OCI-LY1 (cell line): ENCODE data around the gene SPACDR.
"Not testable (repeated sequence)": the region's sequence is repeated elsewhere in the genome, so short reads cannot be mapped to it uniquely, and the experiment has no call there.

Experiments
- H2AFZ ChIP-seq: fragments of 200-600 bp; sonication (generic), shearing (Covaris generic); 2 replicates; pipeline ENCODE4 v1.6.0; 2014; ENCODE audit warnings: antibody characterized with exemption, mild to moderate bottlenecking, low read length
- H3F3A ChIP-seq: fragments of 200-600 bp; sonication (generic), shearing (Covaris generic); 2 replicates; pipeline ENCODE4 v1.6.0; 2014; ENCODE audit warnings: mild to moderate bottlenecking, antibody characterized with exemption, low read length, moderate library complexity; ENCODE audit not compliant: insufficient read depth
- H3K27ac ChIP-seq: fragments of 200-600 bp; sonication (generic); 2 replicates; pipeline ENCODE4 v1.5.1; 2014; ENCODE audit warnings: low read length, mixed run types, mild to moderate bottlenecking, low read depth; ENCODE audit not compliant: poor library complexity, severe bottlenecking
- H3K27me3 ChIP-seq: fragments of 200-600 bp; sonication (generic); 2 replicates; pipeline ENCODE4 v1.6.0; 2014; ENCODE audit warnings: antibody characterized with exemption, mild to moderate bottlenecking, low read length, moderate library complexity; ENCODE audit not compliant: insufficient read depth
- H3K36me3 ChIP-seq: fragments of 200-600 bp; sonication (generic); 2 replicates; pipeline ENCODE4 v1.6.1; 2014; ENCODE audit warnings: mild to moderate bottlenecking, antibody characterized with exemption, low read length, moderate library complexity, mixed read lengths; ENCODE audit not compliant: insufficient read depth
- H3K4me1 ChIP-seq: fragments of 200-600 bp; sonication (generic); 2 replicates; pipeline ENCODE4 v1.5.1; 2014; ENCODE audit warnings: mild to moderate bottlenecking, low read length, moderate library complexity; ENCODE audit not compliant: insufficient read depth, severe bottlenecking
- H3K4me2 ChIP-seq: fragments of 200-600 bp; sonication (generic), shearing (Covaris generic); 2 replicates; pipeline ENCODE4 v1.6.1; 2014; ENCODE audit warnings: low read length
- H3K4me3 ChIP-seq: fragments of 200-600 bp; sonication (generic); 2 replicates; pipeline ENCODE4 v1.5.1; 2014; ENCODE audit warnings: low read length, low read depth, mild to moderate bottlenecking, mixed read lengths; ENCODE audit not compliant: poor library complexity, severe bottlenecking
- H3K79me2 ChIP-seq: fragments of 200-600 bp; shearing (Covaris generic); 2 replicates; pipeline ENCODE4 v1.6.1; 2016; ENCODE audit warnings: mixed run types, low read length, mixed read lengths; ENCODE audit not compliant: insufficient read depth
- H3K9ac ChIP-seq: fragments of 200-600 bp; sonication (generic), shearing (Covaris generic); 2 replicates; pipeline ENCODE4 v1.6.1; 2014; ENCODE audit warnings: mild to moderate bottlenecking, low read length, mixed read lengths
- H3K9me2 ChIP-seq: fragments of 200-600 bp; sonication (generic), shearing (Covaris generic); 2 replicates; pipeline ENCODE4 v1.6.1; 2014; ENCODE audit warnings: low read depth, mild to moderate bottlenecking, low read length, mixed read lengths
- H3K9me3 ChIP-seq: fragments of 200-600 bp; shearing (Covaris generic); 2 replicates; pipeline ENCODE4 v1.6.1; 2014; ENCODE audit warnings: low read length, mixed read lengths
- H4K20me1 ChIP-seq: fragments of 200-600 bp; sonication (generic), shearing (Covaris generic); 2 replicates; pipeline ENCODE4 v1.6.0; 2016; ENCODE audit warnings: mild to moderate bottlenecking, low read length; ENCODE audit not compliant: insufficient read depth
- EZH2 ChIP-seq: fragments of 200-600 bp; sonication (generic), shearing (Covaris generic); IDR thresholded peaks from 2 replicates; pipeline ENCODE4 v1.8.0; 2017; ENCODE audit warnings: borderline replicate concordance, mixed run types, mild to moderate bottlenecking, antibody characterized with exemption, low read length, moderate library complexity, mixed read lengths
- TF ChIP-seq, protein P1 (sequence below): fragments of 200-600 bp; sonication (generic), shearing (Covaris generic); IDR thresholded peaks from 2 replicates; pipeline ENCODE4 v1.5.1; 2017; ENCODE audit warnings: mild to moderate bottlenecking, antibody characterized with exemption, low read length, moderate library complexity, mixed read lengths

SPACDR gene

DNA sequence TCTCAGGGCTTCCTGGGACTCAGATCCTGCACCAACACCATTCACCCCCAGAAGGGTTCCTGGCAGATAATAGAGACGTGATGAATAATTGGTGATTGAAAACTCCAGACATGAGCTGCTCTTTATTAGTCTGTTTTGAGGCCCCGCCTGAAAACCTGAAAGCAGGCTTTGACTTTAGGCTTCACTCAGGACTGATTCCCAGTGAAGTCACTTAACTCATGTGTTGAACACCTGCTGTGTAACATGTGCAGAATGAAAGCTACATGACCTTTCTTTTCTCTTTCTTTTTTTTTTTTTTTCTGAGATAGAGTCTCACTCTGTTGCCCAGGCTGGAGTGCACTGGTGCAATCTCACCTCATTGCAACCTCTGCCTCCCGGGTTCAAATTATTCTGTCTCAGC lies 8.9 kb downstream of the SPACDR start:
- Histone ChIP-seq H3K36me3 (no peaks in the 10 kb centered on the region), H2AFZ (no peak overlapping the region), H3K4me1 (peaks cover 5% of the 10 kb centered on the region), H3K27me3 (peaks cover 3% of the 10 kb centered on the region; the same call in 1 of the 2 replicates), H3K4me2 (no peak overlapping the region), H3K27ac (no peak overlapping the region), H3K9ac (no peak overlapping the region), H3K9me2 (no peaks in the 10 kb centered on the region), H4K20me1 (no peaks in the 10 kb centered on the region), H3K4me3 (no peak overlapping the region), H3K79me2 (no peaks in the 10 kb centered on the region), H3F3A (no peaks in the 10 kb centered on the region), H3K9me3 (no peaks in the 10 kb centered on the region)
- TF ChIP-seq EZH2 = no peak
- TF ChIP-seq, protein P1, sequence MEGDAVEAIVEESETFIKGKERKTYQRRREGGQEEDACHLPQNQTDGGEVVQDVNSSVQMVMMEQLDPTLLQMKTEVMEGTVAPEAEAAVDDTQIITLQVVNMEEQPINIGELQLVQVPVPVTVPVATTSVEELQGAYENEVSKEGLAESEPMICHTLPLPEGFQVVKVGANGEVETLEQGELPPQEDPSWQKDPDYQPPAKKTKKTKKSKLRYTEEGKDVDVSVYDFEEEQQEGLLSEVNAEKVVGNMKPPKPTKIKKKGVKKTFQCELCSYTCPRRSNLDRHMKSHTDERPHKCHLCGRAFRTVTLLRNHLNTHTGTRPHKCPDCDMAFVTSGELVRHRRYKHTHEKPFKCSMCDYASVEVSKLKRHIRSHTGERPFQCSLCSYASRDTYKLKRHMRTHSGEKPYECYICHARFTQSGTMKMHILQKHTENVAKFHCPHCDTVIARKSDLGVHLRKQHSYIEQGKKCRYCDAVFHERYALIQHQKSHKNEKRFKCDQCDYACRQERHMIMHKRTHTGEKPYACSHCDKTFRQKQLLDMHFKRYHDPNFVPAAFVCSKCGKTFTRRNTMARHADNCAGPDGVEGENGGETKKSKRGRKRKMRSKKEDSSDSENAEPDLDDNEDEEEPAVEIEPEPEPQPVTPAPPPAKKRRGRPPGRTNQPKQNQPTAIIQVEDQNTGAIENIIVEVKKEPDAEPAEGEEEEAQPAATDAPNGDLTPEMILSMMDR = no peak

DNA sequence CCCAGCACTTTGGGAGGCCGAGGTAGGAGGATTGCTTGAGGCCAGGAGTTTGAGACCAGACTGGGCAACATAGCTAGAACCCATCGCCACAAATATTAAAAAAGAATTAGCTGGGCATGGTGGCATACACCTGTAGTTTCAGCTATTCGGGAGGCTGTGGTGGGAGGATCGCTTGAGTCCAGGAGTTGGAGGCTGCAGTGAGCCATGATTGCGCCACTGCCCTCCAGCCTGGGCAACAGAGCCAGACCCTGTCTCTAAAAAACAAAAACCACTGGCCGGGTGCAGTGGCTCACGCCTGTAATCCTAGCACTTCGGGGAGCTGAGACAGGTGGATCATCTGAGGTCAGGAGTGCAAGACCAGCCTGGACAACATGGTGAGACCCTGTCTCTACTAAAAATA lies 10.2 kb downstream of the SPACDR start:
- not testable (repeated sequence) for H3K4me2 ChIP-seq, H3K79me2 ChIP-seq, H3K9me2 ChIP-seq, H3K27ac ChIP-seq, H3K4me3 ChIP-seq, H3K9ac ChIP-seq, H3K36me3 ChIP-seq, H4K20me1 ChIP-seq, H2AFZ ChIP-seq, H3K27me3 ChIP-seq, H3K9me3 ChIP-seq, H3F3A ChIP-seq
- H3K4me1 ChIP-seq = peaks cover 12% of the 10 kb centered on the region

DNA sequence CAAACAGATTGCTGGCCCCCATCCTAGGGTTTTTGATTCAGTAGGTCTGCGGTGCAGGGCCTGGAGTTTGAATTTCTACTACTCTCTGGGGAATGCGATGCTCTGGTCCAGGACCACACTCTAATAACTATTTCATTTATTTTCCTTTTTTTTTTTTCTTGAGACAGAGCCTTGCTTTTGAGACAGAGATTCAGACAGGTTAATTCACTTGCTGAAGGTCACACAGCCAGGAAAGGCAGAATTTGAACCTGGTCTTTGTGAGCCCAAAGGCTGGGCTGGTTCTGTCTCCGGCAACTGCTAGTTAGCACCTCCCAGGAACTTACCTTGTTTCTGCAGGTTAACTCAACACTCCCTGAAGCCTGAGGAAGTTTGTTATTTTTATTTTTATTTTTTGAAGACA lies 11.5 kb downstream of the SPACDR start:
- no peaks in the 10 kb centered on the region for H3K9me3 ChIP-seq
- no peaks in the 10 kb centered on the region for H3K79me2 ChIP-seq
- H2AFZ ChIP-seq = no peak overlapping the region
- peaks cover 12% of the 10 kb centered on the region for H3K4me1 ChIP-seq
- H3K36me3 ChIP-seq = no peaks in the 10 kb centered on the region
- peaks cover 3% of the 10 kb centered on the region; the same call in 1 of the 2 replicates for H3K27me3 ChIP-seq
- H4K20me1 ChIP-seq = no peaks in the 10 kb centered on the region
- no peaks in the 10 kb centered on the region for H3F3A ChIP-seq
- H3K9ac ChIP-seq = no peak overlapping the region
- no peak overlapping the region for H3K4me2 ChIP-seq
- no peak overlapping the region for H3K4me3 ChIP-seq
- no peak for TF ChIP-seq EZH2
- TF ChIP-seq, protein P1 = no peak
- no peak overlapping the region for H3K27ac ChIP-seq
- H3K9me2 ChIP-seq = no peaks in the 10 kb centered on the region

DNA sequence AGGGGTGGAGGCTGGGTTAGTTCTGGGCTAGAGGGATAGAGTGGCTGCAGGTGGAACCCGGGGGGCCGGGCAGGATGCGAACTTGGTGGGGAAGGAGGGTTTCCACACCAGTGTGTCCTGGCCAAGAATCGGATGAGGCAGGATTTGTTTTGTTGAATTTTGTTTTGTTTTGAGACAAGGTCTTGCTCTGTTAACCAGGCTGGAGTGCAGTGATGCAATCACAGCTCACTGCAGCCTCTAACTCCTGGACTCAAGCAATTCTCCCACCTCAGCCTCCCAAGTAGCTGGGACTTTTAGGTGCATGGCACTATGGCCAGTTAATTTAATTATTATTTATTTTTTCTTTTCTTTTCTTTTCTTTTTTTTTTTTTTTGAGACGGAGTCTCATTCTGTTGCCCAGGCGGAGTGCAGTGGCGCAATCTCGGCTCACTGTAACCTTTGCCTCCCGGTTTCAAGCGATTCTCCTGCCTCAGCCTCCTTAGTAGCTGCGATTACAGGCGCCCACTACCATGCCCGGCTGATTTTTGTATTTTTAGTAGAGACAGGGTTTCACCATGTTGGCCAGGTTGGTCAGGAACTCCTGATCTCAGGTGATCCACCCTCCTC lies 14.8 kb downstream of the SPACDR start:
- no peak overlapping the region for H2AFZ ChIP-seq
- H3F3A ChIP-seq = no peaks in the 10 kb centered on the region
- no peaks in the 10 kb centered on the region for H4K20me1 ChIP-seq
- no peak overlapping the region for H3K9ac ChIP-seq
- H3K79me2 ChIP-seq = no peaks in the 10 kb centered on the region
- no peaks in the 10 kb centered on the region for H3K9me2 ChIP-seq
- H3K4me2 ChIP-seq = no peak overlapping the region
- no peak overlapping the region for H3K27ac ChIP-seq
- H3K36me3 ChIP-seq = no peaks in the 10 kb centered on the region
- TF ChIP-seq, protein P1 = no peak
- TF ChIP-seq EZH2 = no peak
- no peaks in the 10 kb centered on the region for H3K9me3 ChIP-seq
- H3K4me1 ChIP-seq = peaks cover 12% of the 10 kb centered on the region
- no peak overlapping the region for H3K4me3 ChIP-seq
- peaks cover 3% of the 10 kb centered on the region; the same call in 1 of the 2 replicates for H3K27me3 ChIP-seq

DNA sequence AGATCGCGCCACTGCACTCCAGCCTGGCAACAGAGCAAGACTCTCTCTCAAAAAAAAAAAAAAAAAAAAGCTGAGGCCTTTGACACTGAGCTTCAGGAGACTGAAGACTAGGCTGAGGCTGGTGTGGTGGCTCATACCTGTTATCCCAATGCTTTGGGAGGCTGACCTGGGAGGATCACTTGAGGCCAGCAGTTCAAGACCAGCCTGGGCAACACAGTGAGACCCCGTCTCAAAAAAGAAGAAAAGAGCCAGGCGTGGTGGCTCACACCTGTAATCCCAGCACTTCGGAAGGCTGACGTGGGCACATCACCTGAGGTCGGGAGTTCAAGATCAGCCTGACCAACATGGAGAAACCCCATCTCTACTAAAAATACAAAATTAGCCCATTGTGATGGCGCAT lies 16.7 kb downstream of the SPACDR start:
- not testable (repeated sequence) for H3K79me2 ChIP-seq, H2AFZ ChIP-seq, H4K20me1 ChIP-seq, H3K36me3 ChIP-seq, H3K9me2 ChIP-seq, H3K27ac ChIP-seq, H3K9ac ChIP-seq, H3F3A ChIP-seq, H3K9me3 ChIP-seq, H3K4me3 ChIP-seq, H3K4me2 ChIP-seq, H3K27me3 ChIP-seq
- H3K4me1 ChIP-seq = peaks cover 12% of the 10 kb centered on the region
